Suprapubic skin (tissue), 4 donors: ENCODE measurements around the gene KSR2.

ENCODE experiments used
- EP300 ChIP-seq: sonication (generic); formaldehyde crosslinking; IDR thresholded peaks from one replicate; pipeline ENCODE4 v1.6.1; 2017; ENCODE audit warnings: antibody characterized with exemption
- POLR2A ChIP-seq, 2 donors: fragments of 450-650 bp; IDR thresholded peaks; one replicate each; pipeline ENCODE4 v1.6.1; 2017; ENCODE audit warnings: antibody characterized with exemption in 2 of 2, mild to moderate bottlenecking in 2 of 2, moderate library complexity in 2 of 2
- POLR2AphosphoS5 ChIP-seq, 3 donors: sonication (generic); formaldehyde crosslinking; IDR thresholded peaks; one replicate each; pipeline ENCODE4 v1.6.1; 2017; ENCODE audit warnings: antibody characterized with exemption in 3 of 3
- TF ChIP-seq, protein P1 (sequence below), 2 donors: fragments of 200-600 bp in 1 of 2; fragments of 450-650 bp in 1 of 2; sonication (generic) in 1 of 2; IDR thresholded peaks; one replicate each; pipeline ENCODE4 v1.5.1; 2016 to 2019; ENCODE audit warnings: antibody characterized with exemption in 2 of 2, mild to moderate bottlenecking in 1 of 2, moderate library complexity in 1 of 2

- TF ChIP-seq, protein P1, sequence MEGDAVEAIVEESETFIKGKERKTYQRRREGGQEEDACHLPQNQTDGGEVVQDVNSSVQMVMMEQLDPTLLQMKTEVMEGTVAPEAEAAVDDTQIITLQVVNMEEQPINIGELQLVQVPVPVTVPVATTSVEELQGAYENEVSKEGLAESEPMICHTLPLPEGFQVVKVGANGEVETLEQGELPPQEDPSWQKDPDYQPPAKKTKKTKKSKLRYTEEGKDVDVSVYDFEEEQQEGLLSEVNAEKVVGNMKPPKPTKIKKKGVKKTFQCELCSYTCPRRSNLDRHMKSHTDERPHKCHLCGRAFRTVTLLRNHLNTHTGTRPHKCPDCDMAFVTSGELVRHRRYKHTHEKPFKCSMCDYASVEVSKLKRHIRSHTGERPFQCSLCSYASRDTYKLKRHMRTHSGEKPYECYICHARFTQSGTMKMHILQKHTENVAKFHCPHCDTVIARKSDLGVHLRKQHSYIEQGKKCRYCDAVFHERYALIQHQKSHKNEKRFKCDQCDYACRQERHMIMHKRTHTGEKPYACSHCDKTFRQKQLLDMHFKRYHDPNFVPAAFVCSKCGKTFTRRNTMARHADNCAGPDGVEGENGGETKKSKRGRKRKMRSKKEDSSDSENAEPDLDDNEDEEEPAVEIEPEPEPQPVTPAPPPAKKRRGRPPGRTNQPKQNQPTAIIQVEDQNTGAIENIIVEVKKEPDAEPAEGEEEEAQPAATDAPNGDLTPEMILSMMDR (IDR thresholded peaks at IDR 0.05): no peak
- TF ChIP-seq POLR2AphosphoS5 (IDR thresholded peaks at IDR 0.05) (no peak), POLR2A (IDR thresholded peaks at IDR 0.05) (no peak), EP300 (no peak)
Measured at GRCh38 chr12:117441751-117442150, 527.0 kb downstream of the KSR2 start.
